ENCODE results near the gene ZNF507. TPM values are rescaled to one million over a fixed set of nuclear protein-coding genes. Genes with fewer than 3 reads are reported as not detected.

The ZNF507 gene
- total and polyA plus RNA-seq, 12 donors, result 2.7 to 26.6 (median 17.4) TPM

DNA sequence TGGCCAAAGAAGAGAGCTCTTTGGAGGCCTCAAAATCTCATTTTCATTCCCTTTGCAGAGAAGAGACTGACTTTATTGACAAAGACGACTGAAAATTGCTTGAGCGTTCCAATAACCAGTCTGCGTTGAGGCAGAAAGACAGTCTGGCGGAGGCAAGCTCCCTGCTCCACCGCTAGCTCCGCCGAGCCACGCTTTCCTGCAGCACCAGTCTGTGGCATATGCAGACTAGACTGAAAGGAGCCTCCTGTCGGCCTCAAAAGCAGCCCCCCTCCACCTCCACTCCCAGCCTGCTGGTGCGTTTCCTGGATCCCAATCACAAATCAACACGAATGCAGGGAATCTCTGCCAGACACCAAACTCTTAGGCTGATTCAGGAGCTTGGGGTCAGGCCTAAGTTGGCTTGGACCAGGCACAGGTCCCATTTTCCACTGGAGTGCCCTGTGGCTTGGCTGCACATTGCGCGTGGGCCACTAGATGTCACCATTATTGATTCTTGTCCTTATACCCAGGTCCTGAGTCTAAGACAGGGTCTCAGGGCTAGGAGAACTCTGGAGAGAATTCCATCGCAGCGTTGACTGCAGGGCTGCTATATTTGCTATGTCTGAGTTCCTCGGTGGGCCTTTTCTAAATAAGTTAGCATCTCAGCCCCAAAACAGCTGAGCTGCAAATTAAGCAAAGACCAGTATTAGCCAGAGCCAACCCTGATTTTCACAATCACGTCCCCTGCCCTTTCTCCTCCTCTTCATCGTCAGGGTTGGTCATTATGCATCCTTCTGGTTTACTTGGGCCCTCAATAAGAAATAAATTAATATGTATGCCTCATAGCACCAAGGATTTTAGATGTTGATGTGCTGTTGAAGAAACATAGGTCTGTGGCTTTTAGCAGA lies 5.2 kb upstream of the ZNF507 start:
- TF ChIP-seq, protein P1, sequence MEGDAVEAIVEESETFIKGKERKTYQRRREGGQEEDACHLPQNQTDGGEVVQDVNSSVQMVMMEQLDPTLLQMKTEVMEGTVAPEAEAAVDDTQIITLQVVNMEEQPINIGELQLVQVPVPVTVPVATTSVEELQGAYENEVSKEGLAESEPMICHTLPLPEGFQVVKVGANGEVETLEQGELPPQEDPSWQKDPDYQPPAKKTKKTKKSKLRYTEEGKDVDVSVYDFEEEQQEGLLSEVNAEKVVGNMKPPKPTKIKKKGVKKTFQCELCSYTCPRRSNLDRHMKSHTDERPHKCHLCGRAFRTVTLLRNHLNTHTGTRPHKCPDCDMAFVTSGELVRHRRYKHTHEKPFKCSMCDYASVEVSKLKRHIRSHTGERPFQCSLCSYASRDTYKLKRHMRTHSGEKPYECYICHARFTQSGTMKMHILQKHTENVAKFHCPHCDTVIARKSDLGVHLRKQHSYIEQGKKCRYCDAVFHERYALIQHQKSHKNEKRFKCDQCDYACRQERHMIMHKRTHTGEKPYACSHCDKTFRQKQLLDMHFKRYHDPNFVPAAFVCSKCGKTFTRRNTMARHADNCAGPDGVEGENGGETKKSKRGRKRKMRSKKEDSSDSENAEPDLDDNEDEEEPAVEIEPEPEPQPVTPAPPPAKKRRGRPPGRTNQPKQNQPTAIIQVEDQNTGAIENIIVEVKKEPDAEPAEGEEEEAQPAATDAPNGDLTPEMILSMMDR (IDR thresholded peaks at IDR 0.05), result peak; percentile 40 to 79 (median 71)
- H3K4me3 ChIP-seq, result no peak overlapping the region
- intact Hi-C loops (cut with DNase I), result loop anchor here in 8 of 10 donors (1.0 to 10.0 kb wide), 8 partner anchors 65 to 245 kb away; partner anchors contain the start of genes DPY19L3 (in 3 of the 8) and PDCD5 (in 1 of the 8)
- H3K27ac ChIP-seq, result no peak overlapping the region
- WGBS, 2 donors, result 59 to 60% methylated on average over 18 of the region's 18 CpGs
- peak; percentile 68 for DNase-seq
- H3K36me3 ChIP-seq, result no peaks in the 10 kb centered on the region
- peaks cover 0 to 95% (median 0%) of the 10 kb centered on the region in 7 donors for H3K27me3 ChIP-seq
- H3K9me3 ChIP-seq, result no peaks in the 10 kb centered on the region
- peaks cover 0 to 9% (median 0%) of the 10 kb centered on the region in 9 donors for H3K4me1 ChIP-seq
- ATAC-seq, result peak; percentile 55 to 91 (median 84)

DNA sequence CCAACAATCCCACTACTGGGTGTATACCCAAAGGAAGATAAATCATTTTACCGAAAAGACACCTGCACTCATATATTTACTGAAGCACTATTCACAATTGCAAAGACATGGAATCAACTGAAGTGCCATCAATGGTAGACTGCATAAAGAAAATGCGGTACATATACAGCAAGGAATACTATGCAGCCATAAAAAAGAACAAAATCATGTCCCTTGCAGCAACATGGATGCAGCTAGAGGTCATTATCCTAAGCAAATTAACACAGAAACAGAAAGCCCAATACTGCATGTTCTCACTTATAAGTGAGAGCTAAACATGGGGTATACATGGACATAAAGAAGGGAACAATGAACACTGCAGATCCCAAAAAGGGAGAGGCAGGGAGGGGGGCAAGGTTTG lies 2.7 kb upstream of the ZNF507 start:
- Histone ChIP-seq H3K9me3 (no peaks in the 10 kb centered on the region), H3K36me3 (peaks cover 0 to 6% (median 0%) of the 10 kb centered on the region in 9 donors), H3K27ac (no peak overlapping the region), H3K4me1 (peaks cover 0 to 20% (median 14%) of the 10 kb centered on the region in 9 donors), H3K4me3 (no peak overlapping the region), H3K27me3 (peaks cover 0 to 98% (median 0%) of the 10 kb centered on the region in 7 donors)
- no peak for ATAC-seq
- DNase-seq, result no peak
- intact Hi-C loops (cut with DNase I), result loop anchor here in 5 of 10 donors (5.0 to 10.0 kb wide), 4 partner anchors 62 to 242 kb away; partner anchors contain the start of genes DPY19L3 (in 3 of the 5) and PDCD5 (in 1 of the 5)
- TF ChIP-seq, protein P1 (IDR thresholded peaks at IDR 0.05), result no peak
- 95 to 97% methylated on average over 2 of the region's 2 CpGs for WGBS, 2 donors

GRCh38 chr19:32343550-32344262 lies 1.7 kb upstream of the ZNF507 start:
- DNase-seq (no peak), ATAC-seq (no peak)
- H3K27me3 ChIP-seq, result peaks cover 0 to 98% (median 0%) of the 10 kb centered on the region in 7 donors
- H3K4me1 ChIP-seq, result peaks cover 0 to 26% (median 22%) of the 10 kb centered on the region in 9 donors
- peaks cover 0 to 16% (median 2%) of the 10 kb centered on the region in 9 donors for H3K36me3 ChIP-seq
- TF ChIP-seq, protein P1 (IDR thresholded peaks at IDR 0.05), result no peak
- H3K4me3 ChIP-seq, result no peak overlapping the region
- H3K9me3 ChIP-seq, result no peaks in the 10 kb centered on the region
- no peak overlapping the region for H3K27ac ChIP-seq
- intact Hi-C loops (cut with DNase I), result loop anchor here in 5 of 10 donors (5.0 to 10.0 kb wide), 4 partner anchors 61 to 241 kb away; partner anchors contain the start of genes DPY19L3 (in 3 of the 5) and PDCD5 (in 1 of the 5)
- 76 to 82% methylated on average over 11 of the region's 11 CpGs for WGBS, 2 donors

GRCh38 chr19:32346901-32347300 lies 1.5 kb downstream of the ZNF507 start:
- TF ChIP-seq, protein P1 (IDR thresholded peaks at IDR 0.05), result no peak
- Histone ChIP-seq H3K27ac (peak overlapping the region in 3 of 10 donors; percentile 6 to 89 (median 86)), H3K4me1 (peaks cover 0 to 53% (median 47%) of the 10 kb centered on the region in 9 donors)

More at GRCh38 chr19:32346901-32347300, 1.5 kb downstream of the ZNF507 start:
- Histone ChIP-seq H3K4me3 (peak overlapping the region; percentile 77 to 98 (median 90)), H3K36me3 (peaks cover 0 to 38% (median 8%) of the 10 kb centered on the region in 9 donors), H3K27me3 (peaks cover 0 to 91% (median 0%) of the 10 kb centered on the region in 7 donors), H3K9me3 (no peaks in the 10 kb centered on the region)
- 76% methylated on average over 3 of the region's 3 CpGs for WGBS, 2 donors
- intact Hi-C loops (cut with DNase I), result loop anchor here in 6 of 10 donors (5.0 to 10.0 kb wide), 5 partner anchors 58 to 238 kb away; partner anchors contain the start of genes DPY19L3 (in 4 of the 6) and PDCD5 (in 4 of the 6)
- ATAC-seq (no peak), DNase-seq (no peak)
